Measurements from ENCODE around the gene SERPINB8. TPM values are rescaled to one million over a fixed set of nuclear protein-coding genes. Genes with fewer than 3 reads are reported as not detected.

The SERPINB8 gene
- total RNA-seq, 2 donors from 2014 or later = 2.0 to 5.3 TPM

DNA sequence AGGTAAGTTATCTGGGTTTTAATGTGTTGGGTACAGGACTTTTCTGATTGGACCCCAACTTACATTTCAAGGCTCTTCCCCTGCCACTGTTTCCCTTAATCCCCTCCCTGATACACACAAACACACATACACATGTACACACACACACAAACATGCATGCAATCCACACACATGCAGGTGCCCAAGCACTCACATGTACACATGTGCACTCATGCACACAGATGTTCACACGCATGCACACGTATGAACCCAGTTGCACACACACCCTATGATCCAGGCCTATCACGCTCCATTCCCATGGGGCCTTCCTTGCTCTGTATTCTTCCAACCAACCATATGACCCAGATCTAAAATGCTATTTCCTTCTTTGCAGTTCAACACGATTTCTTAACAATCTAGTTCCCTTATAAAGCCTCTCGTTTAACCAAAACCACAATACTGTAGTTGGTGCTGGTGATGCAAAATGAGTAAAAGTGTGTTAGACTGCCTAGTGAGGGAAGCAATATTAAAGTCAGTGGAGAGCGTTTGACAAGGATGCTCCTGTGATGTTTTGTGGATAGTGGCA lies 11.1 kb downstream of the SERPINB8 start:
- no peaks in the 10 kb centered on the region for H3K4me1 ChIP-seq (replicated peaks)
- H3K36me3 ChIP-seq = no peaks in the 10 kb centered on the region
- WGBS = 83% methylated on average over 6 of the region's 6 CpGs
- no peaks in the 10 kb centered on the region for H3K27me3 ChIP-seq (replicated peaks; ENCODE audit: insufficient read depth)
- no peaks in the 10 kb centered on the region for H3K9me3 ChIP-seq
- TF ChIP-seq POLR2AphosphoS5 (IDR thresholded peaks at IDR 0.05) (no peak), POLR2A (IDR thresholded peaks at IDR 0.05) (no peak)
- TF ChIP-seq, protein P1, sequence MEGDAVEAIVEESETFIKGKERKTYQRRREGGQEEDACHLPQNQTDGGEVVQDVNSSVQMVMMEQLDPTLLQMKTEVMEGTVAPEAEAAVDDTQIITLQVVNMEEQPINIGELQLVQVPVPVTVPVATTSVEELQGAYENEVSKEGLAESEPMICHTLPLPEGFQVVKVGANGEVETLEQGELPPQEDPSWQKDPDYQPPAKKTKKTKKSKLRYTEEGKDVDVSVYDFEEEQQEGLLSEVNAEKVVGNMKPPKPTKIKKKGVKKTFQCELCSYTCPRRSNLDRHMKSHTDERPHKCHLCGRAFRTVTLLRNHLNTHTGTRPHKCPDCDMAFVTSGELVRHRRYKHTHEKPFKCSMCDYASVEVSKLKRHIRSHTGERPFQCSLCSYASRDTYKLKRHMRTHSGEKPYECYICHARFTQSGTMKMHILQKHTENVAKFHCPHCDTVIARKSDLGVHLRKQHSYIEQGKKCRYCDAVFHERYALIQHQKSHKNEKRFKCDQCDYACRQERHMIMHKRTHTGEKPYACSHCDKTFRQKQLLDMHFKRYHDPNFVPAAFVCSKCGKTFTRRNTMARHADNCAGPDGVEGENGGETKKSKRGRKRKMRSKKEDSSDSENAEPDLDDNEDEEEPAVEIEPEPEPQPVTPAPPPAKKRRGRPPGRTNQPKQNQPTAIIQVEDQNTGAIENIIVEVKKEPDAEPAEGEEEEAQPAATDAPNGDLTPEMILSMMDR (IDR thresholded peaks at IDR 0.05) = no peak
- intact Hi-C loops (cut with DNase I) = no loop called here
- no peak for DNase-seq (ENCODE audit: low spot score)
- H3K27ac ChIP-seq = no peak overlapping the region
- no peak overlapping the region for H3K4me3 ChIP-seq

DNA sequence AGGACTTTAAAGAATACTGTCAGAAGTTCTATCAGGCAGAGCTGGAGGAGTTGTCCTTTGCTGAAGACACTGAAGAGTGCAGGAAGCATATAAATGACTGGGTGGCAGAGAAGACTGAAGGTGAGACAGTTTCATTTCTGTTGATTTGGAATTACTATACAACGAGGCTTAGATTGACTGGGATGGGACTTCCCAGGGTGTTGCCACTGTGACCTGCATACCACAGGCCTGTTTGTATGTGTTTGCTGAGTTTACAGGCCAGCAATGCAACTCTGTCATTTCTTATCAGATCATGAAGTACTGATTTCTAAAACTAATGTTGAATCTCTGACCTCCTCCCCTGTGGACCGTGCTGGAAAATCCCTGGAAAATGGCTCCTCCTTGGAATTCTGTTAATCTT lies 11.8 kb downstream of the SERPINB8 start:
- H3K36me3 ChIP-seq = no peaks in the 10 kb centered on the region
- intact Hi-C loops (cut with DNase I) = no loop called here

DNA sequence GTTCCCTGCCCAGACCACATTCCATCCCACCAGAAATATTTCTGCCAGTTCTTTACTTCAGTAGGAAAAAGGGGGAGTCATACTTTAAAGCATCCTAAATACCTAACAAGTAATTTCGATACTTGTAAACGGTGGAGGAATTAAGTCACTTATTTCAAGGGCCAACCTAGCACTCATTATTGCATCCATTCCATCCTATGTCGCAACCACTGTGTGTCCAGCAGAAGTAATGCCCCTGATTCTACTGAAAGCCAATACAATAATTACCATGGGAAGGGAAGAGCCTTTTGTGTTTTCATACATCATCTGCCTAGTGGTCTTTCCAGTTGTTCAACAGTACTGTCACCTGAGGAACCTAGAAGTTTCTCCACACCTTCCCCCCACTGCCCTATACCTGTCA lies 12.5 kb downstream of the SERPINB8 start:
- TF ChIP-seq POLR2AphosphoS5 (IDR thresholded peaks at IDR 0.05) (no peak), POLR2A (IDR thresholded peaks at IDR 0.05) (no peak)
- TF ChIP-seq, protein P1 (IDR thresholded peaks at IDR 0.05) = no peak
- WGBS = 84% methylated on average over 3 of the region's 3 CpGs
- Histone ChIP-seq H3K9me3 (no peaks in the 10 kb centered on the region), H3K27me3 (replicated peaks; ENCODE audit: insufficient read depth) (no peaks in the 10 kb centered on the region), H3K4me1 (replicated peaks) (no peaks in the 10 kb centered on the region), H3K4me3 (no peak overlapping the region), H3K27ac (no peak overlapping the region), H3K36me3 (no peaks in the 10 kb centered on the region)
- no peak for DNase-seq (ENCODE audit: low spot score)
- intact Hi-C loops (cut with DNase I) = no loop called here

More for the DNA sequence above, 11.8 kb downstream of the SERPINB8 start:
- DNase-seq (ENCODE audit: low spot score) = no peak
- no peaks in the 10 kb centered on the region for H3K27me3 ChIP-seq (replicated peaks; ENCODE audit: insufficient read depth)
- TF ChIP-seq, protein P1 (IDR thresholded peaks at IDR 0.05) = no peak
- TF ChIP-seq POLR2AphosphoS5 (IDR thresholded peaks at IDR 0.05) (no peak), POLR2A (IDR thresholded peaks at IDR 0.05) (no peak)
- 47% methylated on average over 2 of the region's 2 CpGs for WGBS
- H3K9me3 ChIP-seq = no peaks in the 10 kb centered on the region
- H3K27ac ChIP-seq = no peak overlapping the region
- H3K4me3 ChIP-seq = no peak overlapping the region
- H3K4me1 ChIP-seq (replicated peaks) = no peaks in the 10 kb centered on the region

- no peak for DNase-seq (ENCODE audit: low spot score)
- 86% methylated on average over 7 of the region's 7 CpGs for WGBS
- no peak for TF ChIP-seq POLR2A (IDR thresholded peaks at IDR 0.05)
- Histone ChIP-seq H3K36me3 (no peaks in the 10 kb centered on the region), H3K4me1 (replicated peaks) (no peaks in the 10 kb centered on the region), H3K4me3 (no peak overlapping the region), H3K27me3 (replicated peaks; ENCODE audit: insufficient read depth) (no peaks in the 10 kb centered on the region), H3K9me3 (no peaks in the 10 kb centered on the region), H3K27ac (no peak overlapping the region)
- intact Hi-C loops (cut with DNase I) = no loop called here
These were observed 17.0 kb downstream of the SERPINB8 start for GRCh38 chr18:63986885-63987284.

DNA sequence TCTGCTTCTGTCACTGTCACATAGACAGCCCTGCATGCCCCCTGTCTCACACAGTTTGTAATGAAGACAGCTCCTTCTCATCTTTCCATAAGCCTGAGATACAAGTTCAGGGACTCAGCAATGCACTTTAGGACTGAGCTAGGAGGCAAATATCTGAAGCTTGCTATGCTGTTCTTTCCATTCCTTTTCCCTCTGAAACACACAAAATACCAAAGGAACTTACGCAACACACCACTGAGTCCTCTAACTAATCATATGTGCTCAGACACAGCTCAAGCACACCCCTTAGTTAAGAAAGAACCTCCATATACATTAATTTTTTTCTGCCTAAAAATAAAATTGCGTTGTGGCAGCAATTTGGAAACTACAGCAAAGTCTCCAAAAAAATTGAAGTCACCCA lies 17.9 kb downstream of the SERPINB8 start:
- H3K4me1 ChIP-seq (replicated peaks) = no peaks in the 10 kb centered on the region
- WGBS = 38% methylated on average over 2 of the region's 2 CpGs
- H3K4me3 ChIP-seq = no peak overlapping the region
- no peaks in the 10 kb centered on the region for H3K36me3 ChIP-seq
- no peaks in the 10 kb centered on the region for H3K27me3 ChIP-seq (replicated peaks; ENCODE audit: insufficient read depth)
- no peak for DNase-seq (ENCODE audit: low spot score)
- intact Hi-C loops (cut with DNase I) = no loop called here
- H3K9me3 ChIP-seq = no peaks in the 10 kb centered on the region
- H3K27ac ChIP-seq = no peak overlapping the region
- no peak for TF ChIP-seq POLR2A (IDR thresholded peaks at IDR 0.05)

DNA sequence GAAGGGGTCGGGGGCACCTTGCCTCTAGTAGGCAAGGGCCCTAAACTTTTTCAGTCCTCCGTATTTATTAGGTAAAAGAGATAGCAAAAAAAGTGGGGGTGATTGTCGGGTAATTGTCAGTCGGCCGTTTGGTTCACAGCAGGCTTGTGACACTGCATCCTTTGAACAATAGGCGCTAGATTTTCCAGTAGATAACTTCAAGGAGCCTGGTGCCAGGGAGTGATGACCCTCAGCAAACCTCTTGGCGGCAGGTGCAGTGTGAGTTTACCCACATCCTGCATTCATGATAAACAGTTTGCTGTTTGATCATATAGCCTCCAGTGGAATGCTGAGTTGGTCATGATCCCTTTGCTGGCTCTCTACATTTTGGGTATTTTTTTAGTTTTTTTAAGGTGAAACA lies 22.9 kb downstream of the SERPINB8 start:
- Histone ChIP-seq H3K9me3 (no peaks in the 10 kb centered on the region), H3K36me3 (no peaks in the 10 kb centered on the region), H3K27me3 (replicated peaks; ENCODE audit: insufficient read depth) (no peaks in the 10 kb centered on the region), H3K4me3 (no peak overlapping the region), H3K4me1 (replicated peaks) (no peaks in the 10 kb centered on the region), H3K27ac (no peak overlapping the region)
- TF ChIP-seq POLR2A (IDR thresholded peaks at IDR 0.05) (no peak), POLR2AphosphoS5 (IDR thresholded peaks at IDR 0.05) (no peak)
- TF ChIP-seq, protein P1 (IDR thresholded peaks at IDR 0.05) = no peak
- 75% methylated on average over 7 of the region's 7 CpGs for WGBS
- no peak for DNase-seq (ENCODE audit: low spot score)
- intact Hi-C loops (cut with DNase I) = no loop called here
